HG02588 (cell line): ENCODE measurements around the gene SLC22A5.
"Not testable (repeated sequence)": the region's sequence is repeated elsewhere in the genome, so short reads cannot be mapped to it uniquely, and the experiment has no call there.

ENCODE experiments used
- ATAC-seq: cut with Tn5 transposase; IDR thresholded peaks from one replicate; pipeline ENCODE4 v1.9.1; 2021; ENCODE audit warnings: mild to moderate bottlenecking, moderate library complexity; ENCODE audit not compliant: unreplicated experiment

Gene SLC22A5

GRCh38 chr5:132425009-132425937, 55.8 kb downstream of the SLC22A5 start:
- ATAC-seq, result peak; percentile 44

GRCh38 chr5:132425975-132426524, 56.5 kb downstream of the SLC22A5 start:
- no peak for ATAC-seq

GRCh38 chr5:132426525-132427138, 57.1 kb downstream of the SLC22A5 start:
- ATAC-seq, result peak; percentile 32

GRCh38 chr5:132427281-132428146, 58.0 kb downstream of the SLC22A5 start:
- no peak for ATAC-seq

GRCh38 chr5:132428147-132428482, 58.6 kb downstream of the SLC22A5 start:
- no peak for ATAC-seq

GRCh38 chr5:132428484-132429462, 59.3 kb downstream of the SLC22A5 start:
- no peak for ATAC-seq

GRCh38 chr5:132429463-132430440, 60.2 kb downstream of the SLC22A5 start:
- ATAC-seq, result no peak

GRCh38 chr5:132430746-132431145, 61.2 kb downstream of the SLC22A5 start:
- ATAC-seq, result no peak

GRCh38 chr5:132431632-132432031, 62.1 kb downstream of the SLC22A5 start:
- ATAC-seq, result no peak

GRCh38 chr5:132433141-132433540, 63.6 kb downstream of the SLC22A5 start:
- ATAC-seq, result no peak

- ATAC-seq, result no peak
Measured at GRCh38 chr5:132434416-132435286, 65.1 kb downstream of the SLC22A5 start.

- no peak for ATAC-seq
Measured at GRCh38 chr5:132435447-132435846, 65.9 kb downstream of the SLC22A5 start.

GRCh38 chr5:132435886-132436285, 66.4 kb downstream of the SLC22A5 start:
- no peak for ATAC-seq

GRCh38 chr5:132436936-132437335, 67.4 kb downstream of the SLC22A5 start:
- ATAC-seq, result no peak

GRCh38 chr5:132437604-132438266, 68.2 kb downstream of the SLC22A5 start:
- ATAC-seq, result peak; percentile 74

- not testable (repeated sequence) for ATAC-seq
Measured at GRCh38 chr5:132438267-132438645, 68.7 kb downstream of the SLC22A5 start.

- no peak for ATAC-seq
Measured at GRCh38 chr5:132438917-132439316, 69.4 kb downstream of the SLC22A5 start.
